MG63 (cell line): Measurements from ENCODE around the gene CCER1. TPM values are rescaled to one million over a fixed set of nuclear protein-coding genes. Genes with fewer than 3 reads are reported as not detected.

Experiments
- DNase-seq: peaks from one replicate; pipeline ENCODE4 v3.0.0-alpha.2; 2020
- H3K27me3 ChIP-seq: fragments of 250-450 bp; sonication (Bioruptor Pico); 2 replicates; pipeline ENCODE4 v1.5.1; 2020; ENCODE audit warnings: mild to moderate bottlenecking, moderate library complexity
- H3K36me3 ChIP-seq: fragments of 250-450 bp; sonication (Bioruptor Pico); 2 replicates; pipeline ENCODE4 v1.5.1; 2020; ENCODE audit warnings: mild to moderate bottlenecking, moderate library complexity
- H3K4me3 ChIP-seq: fragments of 250-450 bp; sonication (Bioruptor Pico); 2 replicates; pipeline ENCODE4 v1.5.1; 2020; ENCODE audit warnings: mild to moderate bottlenecking, moderate library complexity
- H3K9me3 ChIP-seq: fragments of 250-450 bp; sonication (Bioruptor Pico); 2 replicates; pipeline ENCODE4 v1.5.1; 2020; ENCODE audit warnings: mild to moderate bottlenecking, moderate library complexity
- total RNA-seq: library from RNA; depleted of rRNA; stranded (reverse); fragments of >200 nt; shearing (Covaris generic); gene quantifications from 2 replicates; pipeline ENCODE4 v1.2.3, GENCODE V29; 2014; ENCODE audit warnings: low replicate concordance; rRNA removed

Gene CCER1
- total RNA-seq, 1 experiment from 2014 or later = not detected

DNA sequence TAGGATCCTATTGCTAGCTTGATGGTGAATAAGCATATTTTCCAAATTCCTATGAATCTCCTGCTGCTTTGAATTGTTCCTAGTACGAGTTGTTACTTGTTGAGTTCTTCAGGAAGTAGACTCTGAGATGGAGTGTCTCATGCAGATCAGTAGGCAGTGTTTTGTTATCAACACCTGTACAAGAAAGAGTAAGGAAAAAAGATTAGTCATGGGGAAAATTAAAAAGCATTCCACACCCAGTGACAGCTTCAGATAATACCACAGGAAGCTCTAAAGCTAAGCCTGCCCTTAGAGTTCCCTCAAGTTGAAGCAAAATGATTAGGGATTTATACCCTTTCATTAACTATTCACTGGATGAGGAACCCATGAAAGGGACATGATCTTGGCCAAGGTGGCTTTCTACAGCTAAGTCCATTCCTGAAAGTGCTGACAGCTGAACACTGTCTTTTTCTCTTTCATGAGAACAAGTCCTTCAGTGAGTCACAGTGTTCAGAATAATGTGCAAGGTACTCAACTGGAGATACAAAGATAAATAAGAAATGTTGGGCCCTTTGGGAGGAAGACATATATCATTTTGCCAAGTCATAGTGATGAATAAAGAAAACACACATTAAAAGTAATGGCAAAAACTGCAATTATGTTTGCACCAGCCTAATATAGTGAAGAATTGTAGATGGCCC, 49.1 kb downstream of the CCER1 start:
- DNase-seq = no peak

DNA sequence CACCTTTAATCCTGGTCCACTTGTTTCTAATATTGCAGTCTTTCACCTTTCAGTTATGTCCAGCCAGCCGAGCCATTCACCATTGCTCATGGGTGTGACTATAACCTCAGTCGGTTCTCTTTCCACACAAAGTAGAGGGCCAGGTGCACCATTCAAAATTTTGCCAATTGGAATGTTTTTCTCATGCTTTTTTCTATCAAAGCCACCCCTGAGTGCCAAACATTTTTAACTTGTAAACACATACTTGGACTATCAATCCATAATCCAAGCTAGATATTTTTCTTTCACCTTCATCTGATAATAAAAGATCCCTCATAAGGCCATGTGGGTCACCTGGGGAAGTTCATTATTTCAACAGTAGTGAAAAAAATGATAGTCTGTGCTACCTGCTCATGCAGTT, 52.4 kb downstream of the CCER1 start:
- Histone ChIP-seq H3K4me3 (no peak overlapping the region), H3K9me3 (no peaks in the 10 kb centered on the region), H3K36me3 (no peaks in the 10 kb centered on the region), H3K27me3 (no peaks in the 10 kb centered on the region)
- DNase-seq = no peak

More for the DNA sequence above, 49.1 kb downstream of the CCER1 start:
- no peaks in the 10 kb centered on the region for H3K36me3 ChIP-seq
- H3K27me3 ChIP-seq = no peaks in the 10 kb centered on the region
- no peak overlapping the region for H3K4me3 ChIP-seq
- H3K9me3 ChIP-seq = no peaks in the 10 kb centered on the region

Other genes with a start within 250 kb of the CCER1 start
- gene EPYC, start 49.8 kb upstream of the CCER1 start, total RNA-seq = not detected in 2 replicates
- gene KERA, start 102.8 kb upstream of the CCER1 start, total RNA-seq = not detected in 2 replicates
- 69.9 and 94.9 TPM in 2 replicates for gene LUM, start 156.3 kb upstream of the CCER1 start, total RNA-seq
- gene DCN, start 227.6 kb upstream of the CCER1 start, total RNA-seq = 129 and 159 TPM in 2 replicates